ENCODE data around the gene PLA2G4E.

PLA2G4E gene

DNA sequence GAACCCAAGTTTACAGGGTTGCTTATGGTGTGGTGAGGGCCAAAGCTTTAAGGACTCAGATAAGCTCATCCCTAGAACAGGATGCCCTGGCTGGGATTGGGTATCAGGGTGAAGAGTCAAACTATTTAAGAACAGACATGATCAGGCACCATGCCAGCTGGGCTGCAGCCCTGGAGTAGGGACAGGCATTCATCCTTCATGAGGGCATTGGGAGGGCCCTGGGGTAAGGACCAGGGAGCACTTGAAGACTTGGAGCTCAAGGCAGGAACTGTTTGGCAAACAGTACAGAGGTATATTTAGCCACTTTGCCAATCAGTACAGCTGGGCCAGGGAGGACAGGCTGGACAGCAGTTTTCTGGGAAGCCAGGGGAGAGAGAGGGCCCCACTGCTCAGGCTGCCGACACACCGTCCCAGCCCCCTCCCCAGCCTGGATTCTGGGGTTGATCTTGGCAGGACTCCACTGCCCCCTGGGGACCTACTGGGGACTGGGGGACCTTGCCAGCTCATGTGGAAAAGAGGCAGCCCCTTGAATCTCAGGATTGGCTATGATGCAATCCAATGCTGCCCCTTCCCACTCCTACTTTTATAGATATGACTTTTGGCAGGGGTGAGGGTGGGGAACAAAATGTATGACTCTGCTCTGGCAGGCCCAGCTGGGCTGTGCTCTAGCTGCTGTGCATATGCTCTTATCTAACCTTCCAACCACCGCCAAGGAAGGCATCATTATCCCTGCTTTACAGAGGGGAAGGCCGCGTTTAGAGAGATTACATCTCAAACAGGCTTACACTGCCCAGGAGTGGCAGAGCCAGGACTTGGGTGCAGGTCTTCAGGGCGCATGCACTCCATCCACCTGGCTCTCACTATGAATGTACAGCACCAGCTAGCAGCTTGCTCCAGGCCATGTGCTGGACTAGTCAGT lies 2.3 kb downstream of the PLA2G4E start:
- no peak for DNase-seq (ENCODE audit: low read depth)

DNA sequence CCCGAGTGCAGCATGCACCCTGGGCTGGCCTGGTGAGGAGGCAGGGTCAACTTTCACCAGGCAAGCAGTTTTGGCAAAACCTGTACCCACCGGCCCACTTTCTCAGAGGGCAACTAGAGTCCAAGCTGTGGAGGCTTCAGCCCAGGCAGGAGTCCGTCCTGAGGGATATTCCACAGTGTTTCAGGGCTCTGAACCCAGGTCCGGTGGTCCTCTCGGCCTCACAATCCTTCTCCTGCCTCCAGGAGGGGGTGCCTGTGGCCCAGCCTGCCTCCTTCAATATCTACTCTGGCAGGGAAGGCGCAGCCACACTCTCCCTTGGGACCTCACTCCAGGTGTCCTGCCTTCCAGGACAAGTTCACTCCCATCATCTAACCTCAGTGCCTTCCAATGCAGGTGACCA lies 3.9 kb downstream of the PLA2G4E start:
- no peak for DNase-seq (ENCODE audit: low read depth)

- no peak for DNase-seq (ENCODE audit: low read depth)
Observed at GRCh38 chr15:42014406-42014805, 6.4 kb downstream of the PLA2G4E start.

DNA sequence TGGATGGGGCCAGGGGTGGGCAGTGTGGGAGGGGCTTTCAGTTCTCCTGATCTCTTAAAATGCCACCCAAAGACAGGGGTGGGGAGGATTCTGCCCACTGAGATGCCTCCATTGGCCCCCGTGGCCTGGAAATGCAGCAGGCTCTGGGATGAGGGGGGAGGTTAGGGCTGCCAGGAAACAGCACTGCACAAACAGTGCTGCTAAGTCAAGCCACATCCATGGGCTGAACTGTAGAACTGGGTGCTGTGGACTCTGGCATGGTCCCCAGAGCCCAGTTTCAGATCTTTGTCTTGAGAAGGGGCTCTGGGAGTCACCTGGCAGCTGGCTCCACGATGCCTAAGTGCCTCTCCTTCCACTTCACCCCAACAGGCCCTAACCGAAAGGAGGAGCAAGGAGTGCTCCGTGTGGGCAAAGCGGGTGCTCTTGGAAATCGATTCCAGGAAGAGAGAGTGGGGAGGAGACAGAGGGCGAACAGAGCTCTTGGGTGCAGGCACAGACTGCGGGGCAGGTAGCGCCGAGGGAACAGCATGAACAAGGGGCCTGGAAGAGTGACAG lies 7.8 kb downstream of the PLA2G4E start:
- DNase-seq (ENCODE audit: low read depth), result no peak

GRCh38 chr15:42012241-42012640 lies 8.6 kb downstream of the PLA2G4E start:
- no peak for DNase-seq (ENCODE audit: low read depth)

GRCh38 chr15:42011074-42011473 lies 9.8 kb downstream of the PLA2G4E start:
- DNase-seq (ENCODE audit: low read depth), result no peak

DNA sequence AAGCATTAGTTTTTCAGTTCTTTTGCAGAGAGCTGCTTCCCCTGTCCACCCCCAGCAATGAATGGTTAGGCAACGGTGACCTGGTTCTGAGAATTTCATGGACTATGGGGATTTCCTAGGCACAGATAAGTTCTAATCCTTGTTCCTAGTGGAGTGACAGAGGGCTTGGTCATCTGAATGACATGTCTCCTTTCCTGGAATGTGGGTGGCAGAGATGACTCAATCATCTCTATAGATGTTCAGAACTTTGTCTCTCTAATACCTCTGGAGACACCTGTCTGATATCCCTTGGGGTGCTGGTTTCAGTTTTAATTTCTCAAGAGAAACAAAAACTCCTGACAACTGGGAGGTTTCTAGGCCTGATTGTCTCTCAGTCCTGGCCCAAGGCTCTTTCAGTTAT lies 10.4 kb downstream of the PLA2G4E start:
- DNase-seq (ENCODE audit: low read depth), result no peak

DNA sequence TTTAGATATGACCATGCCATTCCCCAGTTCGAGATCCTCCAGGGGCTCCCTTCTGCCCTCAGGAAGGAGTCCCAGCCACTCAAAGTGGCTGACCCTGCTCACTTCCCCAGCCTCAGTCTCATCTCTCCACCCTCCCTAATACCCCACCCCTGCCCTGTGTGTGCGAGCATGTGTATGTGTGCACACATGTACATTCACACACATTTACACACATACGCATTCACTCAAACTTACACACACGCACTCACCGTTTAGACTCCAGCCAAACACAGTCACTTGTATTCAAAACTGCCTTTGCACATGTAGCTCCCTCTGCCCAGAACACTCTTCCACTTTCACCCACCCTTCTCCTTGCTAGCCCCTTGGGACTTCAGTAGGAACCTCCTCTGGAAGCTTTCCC lies 11.4 kb downstream of the PLA2G4E start:
- DNase-seq (ENCODE audit: low read depth), result no peak

GRCh38 chr15:42009022-42009421 lies 11.8 kb downstream of the PLA2G4E start:
- no peak for DNase-seq (ENCODE audit: low read depth)

DNA sequence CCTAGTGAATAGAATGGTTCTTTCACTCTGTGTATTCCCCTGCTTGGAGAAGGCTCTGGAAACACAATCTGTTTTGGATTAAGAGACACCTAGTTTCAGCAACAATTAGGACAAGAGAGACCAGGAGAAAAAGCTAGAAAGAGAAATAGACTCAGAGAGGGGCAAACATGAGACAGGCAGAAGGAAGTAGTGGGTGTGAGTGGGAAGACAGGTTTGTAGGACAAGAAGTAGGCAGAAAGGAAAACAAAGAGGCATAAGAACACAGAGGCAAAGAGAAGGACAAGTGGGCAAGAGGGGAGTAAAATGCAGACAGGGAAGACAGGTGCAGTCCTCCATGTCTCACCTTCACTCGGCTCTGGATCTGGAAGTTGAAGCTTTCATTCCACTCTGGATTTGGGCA lies 13.5 kb downstream of the PLA2G4E start:
- no peak for DNase-seq (ENCODE audit: low read depth)

GRCh38 chr15:42002333-42002732 lies 18.5 kb downstream of the PLA2G4E start:
- DNase-seq (ENCODE audit: low read depth), result no peak

GRCh38 chr15:42001236-42001635 lies 19.6 kb downstream of the PLA2G4E start:
- DNase-seq (ENCODE audit: low read depth), result no peak

GRCh38 chr15:41999290-42000285 lies 21.3 kb downstream of the PLA2G4E start:
- no peak for DNase-seq (ENCODE audit: low read depth)

DNA sequence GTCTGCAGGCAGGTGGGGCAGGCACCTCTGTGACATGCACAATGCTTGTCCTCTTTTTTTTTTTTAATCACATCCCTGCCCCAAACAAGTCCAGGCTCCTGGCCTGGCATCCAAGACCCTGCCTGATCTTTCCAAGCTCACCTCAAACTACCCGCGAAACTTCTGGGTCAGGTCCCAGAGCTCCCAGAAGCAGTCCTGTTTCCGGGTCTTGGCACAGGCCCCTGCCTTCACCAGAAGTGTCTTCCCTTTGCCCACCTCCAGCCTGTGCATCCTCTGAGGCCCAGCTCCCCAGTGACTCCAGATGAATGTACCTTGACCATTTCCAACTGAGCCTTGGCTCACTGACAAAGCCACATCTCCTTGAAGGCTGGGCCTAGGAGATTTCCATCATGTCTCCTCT lies 23.0 kb downstream of the PLA2G4E start:
- no peak for DNase-seq (ENCODE audit: low read depth)

DNA sequence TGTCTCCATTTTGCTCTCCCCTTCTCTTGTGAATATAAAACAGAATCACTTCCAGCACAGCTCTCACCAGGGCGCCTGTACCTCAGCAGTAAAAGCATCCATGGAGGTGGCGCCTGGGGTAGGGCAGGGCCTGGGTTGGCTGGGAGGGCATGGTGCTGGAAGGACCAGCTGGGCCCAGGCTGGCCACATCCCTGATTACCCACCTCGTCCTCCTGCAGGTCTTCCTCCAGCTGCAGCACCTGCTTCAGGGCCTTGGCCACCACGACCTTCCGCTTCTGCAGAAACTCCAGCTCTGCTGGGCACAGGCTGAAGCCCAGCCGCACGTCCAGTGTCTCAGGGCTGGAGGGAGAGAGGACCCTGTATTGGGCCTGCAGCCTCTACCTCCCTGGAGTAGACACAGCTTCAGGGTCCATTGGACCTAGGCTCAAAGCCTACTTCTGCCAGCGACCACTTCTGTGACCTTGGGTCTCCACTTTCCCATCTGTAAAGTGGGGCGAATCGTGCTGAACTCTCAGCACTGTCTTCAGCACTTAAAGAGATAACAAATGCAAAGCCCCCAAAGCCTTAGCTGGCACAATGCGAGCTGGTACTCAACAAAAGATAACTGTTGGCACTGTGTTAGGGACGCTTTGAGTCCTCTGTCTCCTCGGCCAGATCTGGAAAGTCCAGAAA lies 23.8 kb downstream of the PLA2G4E start:
- DNase-seq (ENCODE audit: low read depth), result no peak

- no peak for DNase-seq (ENCODE audit: low read depth)
Observed at GRCh38 chr15:41996376-41996775, 24.5 kb downstream of the PLA2G4E start.

DNA sequence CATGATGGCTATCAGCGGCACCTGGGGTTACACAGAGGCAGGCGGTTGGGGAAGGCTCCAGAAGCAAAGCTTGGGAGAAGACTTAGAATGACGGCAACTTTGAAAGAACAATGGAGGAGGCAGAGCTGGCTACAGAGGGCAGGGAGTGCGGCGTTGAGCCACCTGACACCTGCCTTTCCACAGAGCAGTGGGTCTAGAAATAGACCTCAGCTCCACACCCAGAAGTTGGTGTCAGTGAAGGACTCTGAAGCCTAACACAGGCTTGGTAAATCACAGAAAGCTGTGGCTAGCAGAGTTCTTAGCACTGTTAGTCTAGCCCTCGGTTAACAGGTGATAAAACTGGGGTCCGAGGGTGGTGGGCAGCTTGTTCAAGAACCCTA lies 25.4 kb downstream of the PLA2G4E start:
- DNase-seq (ENCODE audit: low read depth), result no peak

- no peak for DNase-seq (ENCODE audit: low read depth)
Observed at GRCh38 chr15:41994772-41995475, 25.9 kb downstream of the PLA2G4E start.

- no peak for DNase-seq (ENCODE audit: low read depth)
Observed at GRCh38 chr15:41994171-41994650, 26.6 kb downstream of the PLA2G4E start.

GRCh38 chr15:41993472-41994170 lies 27.2 kb downstream of the PLA2G4E start:
- no peak for DNase-seq (ENCODE audit: low read depth)

GRCh38 chr15:41992803-41993190 lies 28.0 kb downstream of the PLA2G4E start:
- no peak for DNase-seq (ENCODE audit: low read depth)
